SJCRH30 (cell line): ENCODE measurements around the gene PLA2G2F. TPM values are rescaled to one million over a fixed set of nuclear protein-coding genes. Genes with fewer than 3 reads are reported as not detected.

Experiments
- DNase-seq, 2 experiments: peaks; one replicate each; pipeline ENCODE4 v3.0.0-alpha.2; 2015 to 2020
- H3K27ac ChIP-seq: fragments of 250-450 bp; sonication (Bioruptor Pico); 2 replicates; pipeline ENCODE4 v1.5.1; 2020; ENCODE audit warnings: mild to moderate bottlenecking, moderate library complexity
- H3K27me3 ChIP-seq: fragments of 250-450 bp; sonication (Bioruptor Pico); 2 replicates; pipeline ENCODE4 v1.5.1; 2020; ENCODE audit warnings: mild to moderate bottlenecking, moderate library complexity
- H3K36me3 ChIP-seq: fragments of 250-450 bp; sonication (Bioruptor Pico); 2 replicates; pipeline ENCODE4 v1.5.1; 2020; ENCODE audit warnings: mild to moderate bottlenecking, moderate library complexity
- H3K4me1 ChIP-seq: fragments of 250-450 bp; sonication (Bioruptor Pico); 2 replicates; pipeline ENCODE4 v1.5.1; 2020; ENCODE audit warnings: mild to moderate bottlenecking, moderate library complexity
- H3K4me3 ChIP-seq: fragments of 250-450 bp; sonication (Bioruptor Pico); 2 replicates; pipeline ENCODE4 v1.5.1; 2020; ENCODE audit warnings: mild to moderate bottlenecking, moderate library complexity
- H3K9me3 ChIP-seq: fragments of 250-450 bp; sonication (Bioruptor Pico); replicated peaks from 2 replicates; pipeline ENCODE4 v1.5.1; 2020; ENCODE audit warnings: mild to moderate bottlenecking, moderate library complexity
- total RNA-seq: library from RNA; depleted of rRNA; stranded (reverse); fragments of >200 nt; shearing (Covaris generic); gene quantifications from 2 replicates; pipeline ENCODE4 v1.2.3, GENCODE V29; 2014; rRNA removed

Gene PLA2G2F
- total RNA-seq, 1 experiment from 2014 or later: not detected

DNA sequence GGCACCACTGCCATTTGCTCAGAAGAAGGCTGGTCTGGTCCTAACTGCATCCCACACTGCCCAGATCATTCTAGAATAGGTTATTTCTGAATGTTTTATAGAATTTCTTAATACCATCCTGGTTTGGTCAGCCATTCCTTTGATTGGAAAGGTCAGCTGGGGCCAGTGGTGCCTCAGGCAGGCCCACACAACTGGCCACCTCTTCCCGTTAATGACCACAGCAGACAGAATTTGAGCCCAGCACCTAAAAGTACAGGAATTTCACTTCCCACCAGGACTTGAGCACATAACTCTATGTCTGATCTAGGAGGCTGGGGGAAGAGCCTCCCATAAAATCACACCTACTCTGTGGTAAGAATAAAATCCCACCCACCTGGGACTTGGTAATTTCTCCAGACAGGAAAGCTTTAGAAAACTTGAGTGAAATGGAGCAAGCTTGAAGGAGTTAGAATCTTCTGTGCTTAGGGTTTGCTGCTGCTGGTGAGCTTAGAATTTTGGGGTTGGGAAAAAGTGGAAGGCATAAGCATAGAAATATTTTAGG, 53.8 kb downstream of the PLA2G2F start:
- Histone ChIP-seq H3K27ac (no peak overlapping the region), H3K4me3 (no peak overlapping the region), H3K4me1 (no peaks in the 10 kb centered on the region), H3K9me3 (no peaks in the 10 kb centered on the region), H3K27me3 (peaks cover 27% of the 10 kb centered on the region), H3K36me3 (no peaks in the 10 kb centered on the region)
- DNase-seq: no peak

DNA sequence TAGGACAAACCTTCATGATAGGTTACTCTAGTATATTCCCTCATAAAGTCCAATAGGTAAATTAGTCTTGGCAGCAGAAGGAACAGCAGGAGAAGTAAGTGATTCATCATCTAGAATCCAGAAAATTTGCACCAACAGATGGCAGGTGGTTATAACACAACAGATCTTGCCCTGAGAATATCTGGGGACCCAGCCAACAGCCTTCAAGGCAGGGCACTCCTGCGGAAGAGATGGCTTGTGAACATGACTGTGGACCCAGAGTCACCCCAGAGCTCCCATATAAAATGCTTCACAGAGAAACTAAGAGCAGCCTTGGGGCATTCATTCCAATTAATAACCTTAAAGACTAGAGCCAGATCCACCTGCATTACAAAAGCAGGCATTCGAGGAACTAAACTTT, 55.1 kb downstream of the PLA2G2F start:
- H3K4me3 ChIP-seq: no peak overlapping the region
- no peak overlapping the region for H3K27ac ChIP-seq
- no peak for DNase-seq
- peaks cover 25% of the 10 kb centered on the region for H3K27me3 ChIP-seq
- no peaks in the 10 kb centered on the region for H3K36me3 ChIP-seq
- H3K9me3 ChIP-seq: no peaks in the 10 kb centered on the region
- H3K4me1 ChIP-seq: no peaks in the 10 kb centered on the region

DNA sequence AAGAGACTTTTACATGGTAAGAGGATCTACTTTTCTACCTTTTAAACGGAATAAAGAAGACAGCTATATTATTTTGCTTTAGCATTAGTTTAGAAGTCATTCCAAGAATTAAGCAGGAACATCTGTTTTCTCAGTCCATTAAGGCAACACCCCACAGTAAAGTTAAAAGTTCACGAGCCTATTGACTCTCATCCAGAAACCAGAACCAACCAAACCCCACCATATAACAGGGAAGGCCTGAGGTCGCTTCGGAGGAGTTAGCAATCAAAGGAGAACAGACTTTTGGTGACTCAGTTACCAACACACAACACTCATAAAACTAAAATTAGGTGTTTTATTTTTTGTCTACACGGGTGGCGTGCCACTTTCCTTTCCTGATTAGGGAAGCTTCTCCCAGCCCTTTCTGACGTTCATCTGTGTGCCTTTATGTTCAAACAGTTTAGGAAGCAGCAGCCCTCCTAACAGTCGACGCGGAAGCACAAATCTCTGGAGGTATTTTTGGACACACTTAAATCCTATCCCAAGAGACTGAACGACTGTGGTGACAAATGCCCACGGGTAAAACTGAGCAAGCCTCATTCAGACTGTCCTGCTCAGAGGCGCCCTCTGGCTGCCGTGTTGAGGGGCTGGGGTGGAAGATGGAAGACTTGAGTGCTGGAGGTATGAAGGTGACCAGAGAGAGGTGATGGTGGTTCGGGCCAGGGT, 55.8 kb downstream of the PLA2G2F start:
- peak; percentile 57 to 80 for DNase-seq
- Histone ChIP-seq H3K9me3 (no peaks in the 10 kb centered on the region), H3K27me3 (peaks cover 23% of the 10 kb centered on the region), H3K27ac (no peak overlapping the region), H3K4me3 (no peak overlapping the region), H3K4me1 (no peaks in the 10 kb centered on the region), H3K36me3 (no peaks in the 10 kb centered on the region)

- Histone ChIP-seq H3K9me3 (no peaks in the 10 kb centered on the region), H3K27ac (no peak overlapping the region), H3K4me1 (no peaks in the 10 kb centered on the region), H3K4me3 (no peak overlapping the region), H3K27me3 (peaks cover 20% of the 10 kb centered on the region), H3K36me3 (no peaks in the 10 kb centered on the region)
- DNase-seq: no peak
These were observed 56.3 kb downstream of the PLA2G2F start for GRCh38 chr1:20195462-20195780.

- H3K4me3 ChIP-seq: no peak overlapping the region
- peaks cover 16% of the 10 kb centered on the region for H3K27me3 ChIP-seq
- H3K27ac ChIP-seq: no peak overlapping the region
- no peak for DNase-seq
- no peaks in the 10 kb centered on the region for H3K4me1 ChIP-seq
- H3K9me3 ChIP-seq: no peaks in the 10 kb centered on the region
- H3K36me3 ChIP-seq: no peaks in the 10 kb centered on the region
These were observed 58.2 kb downstream of the PLA2G2F start for GRCh38 chr1:20197329-20197791.

- Histone ChIP-seq H3K9me3 (no peaks in the 10 kb centered on the region), H3K4me3 (no peak overlapping the region), H3K27me3 (peaks cover 16% of the 10 kb centered on the region), H3K27ac (no peak overlapping the region), H3K4me1 (no peaks in the 10 kb centered on the region), H3K36me3 (no peaks in the 10 kb centered on the region)
- DNase-seq: no peak
These were observed 59.2 kb downstream of the PLA2G2F start for GRCh38 chr1:20198296-20198695.

- no peaks in the 10 kb centered on the region for H3K4me1 ChIP-seq
- no peak overlapping the region for H3K27ac ChIP-seq
- H3K27me3 ChIP-seq: peaks cover 16% of the 10 kb centered on the region
- no peaks in the 10 kb centered on the region for H3K36me3 ChIP-seq
- no peak overlapping the region for H3K4me3 ChIP-seq
- no peaks in the 10 kb centered on the region for H3K9me3 ChIP-seq
- DNase-seq: no peak
These were observed 59.8 kb downstream of the PLA2G2F start for GRCh38 chr1:20198918-20199317.

GRCh38 chr1:20199403-20199802, 60.3 kb downstream of the PLA2G2F start:
- Histone ChIP-seq H3K4me3 (no peak overlapping the region), H3K27ac (no peak overlapping the region), H3K27me3 (peaks cover 16% of the 10 kb centered on the region), H3K9me3 (no peaks in the 10 kb centered on the region), H3K4me1 (no peaks in the 10 kb centered on the region), H3K36me3 (no peaks in the 10 kb centered on the region)
- DNase-seq: no peak

GRCh38 chr1:20199840-20200239, 60.7 kb downstream of the PLA2G2F start:
- peaks cover 16% of the 10 kb centered on the region for H3K27me3 ChIP-seq
- H3K4me1 ChIP-seq: no peaks in the 10 kb centered on the region
- no peaks in the 10 kb centered on the region for H3K9me3 ChIP-seq
- H3K4me3 ChIP-seq: no peak overlapping the region
- H3K36me3 ChIP-seq: no peaks in the 10 kb centered on the region
- H3K27ac ChIP-seq: no peak overlapping the region
- DNase-seq: no peak

Other genes starting within 250 kb of the PLA2G2F start
- gene PLA2G2E, start 215.7 kb upstream of the PLA2G2F start, total RNA-seq: not detected in 2 replicates
- gene PLA2G2A, start 159.7 kb upstream of the PLA2G2F start, total RNA-seq: not detected in 2 replicates
- gene PLA2G5, start 69.1 kb upstream of the PLA2G2F start, total RNA-seq: 0.46 and 0.51 TPM in 2 replicates
- not detected in 2 replicates for gene PLA2G2D, start 19.8 kb upstream of the PLA2G2F start, total RNA-seq
- not detected in 2 replicates for gene UBXN10, start 46.8 kb downstream of the PLA2G2F start, total RNA-seq
- not detected in 2 replicates for gene PLA2G2C, start 47.2 kb downstream of the PLA2G2F start, total RNA-seq
- not detected in 2 replicates for gene VWA5B1, start 151.6 kb downstream of the PLA2G2F start, total RNA-seq